ENCODE measurements around the gene PIGH.
"Not testable (repeated sequence)": the region's sequence is repeated elsewhere in the genome, so short reads cannot be mapped to it uniquely, and the experiment has no call there.

The PIGH gene

GRCh38 chr14:67623114-67623513 lies 23.0 kb upstream of the PIGH start:
- Mint-ChIP-seq H3K9me3 (no peaks in the 10 kb centered on the region), H3K4me3 (peak overlapping the region; percentile 39), H3K36me3 (ENCODE audit: low read depth) (no peaks in the 10 kb centered on the region), H3K4me1 (ENCODE audit: low read depth) (peaks cover 28% of the 10 kb centered on the region), H3K27me3 (ENCODE audit: low read depth) (peaks cover 10% of the 10 kb centered on the region), H3K27ac (peak overlapping the region; percentile 65)

DNA sequence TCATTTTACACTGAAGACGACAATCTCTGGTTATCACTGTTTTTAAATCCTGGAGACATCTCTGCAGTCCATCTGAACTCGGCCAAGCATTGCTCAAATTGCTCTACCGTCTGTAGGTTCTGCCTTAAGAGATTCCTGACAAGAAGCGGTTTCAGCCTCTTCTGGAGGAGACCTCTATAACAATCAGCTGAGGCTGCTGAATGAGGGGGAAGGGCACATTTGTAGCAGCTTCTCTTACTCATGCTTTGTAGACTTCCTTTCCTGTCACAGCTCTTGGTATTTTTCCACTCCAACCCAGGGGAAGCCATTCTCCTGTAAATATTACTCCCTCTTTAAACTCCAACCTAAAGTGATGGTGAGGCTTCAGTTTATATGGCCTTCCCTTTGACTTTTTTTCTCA lies 22.6 kb upstream of the PIGH start:
- Mint-ChIP-seq H3K27ac (peak overlapping the region; percentile 65), H3K4me1 (ENCODE audit: low read depth) (peaks cover 28% of the 10 kb centered on the region), H3K27me3 (ENCODE audit: low read depth) (peaks cover 10% of the 10 kb centered on the region), H3K4me3 (peak overlapping the region; percentile 39), H3K9me3 (no peaks in the 10 kb centered on the region), H3K36me3 (ENCODE audit: low read depth) (no peaks in the 10 kb centered on the region)

DNA sequence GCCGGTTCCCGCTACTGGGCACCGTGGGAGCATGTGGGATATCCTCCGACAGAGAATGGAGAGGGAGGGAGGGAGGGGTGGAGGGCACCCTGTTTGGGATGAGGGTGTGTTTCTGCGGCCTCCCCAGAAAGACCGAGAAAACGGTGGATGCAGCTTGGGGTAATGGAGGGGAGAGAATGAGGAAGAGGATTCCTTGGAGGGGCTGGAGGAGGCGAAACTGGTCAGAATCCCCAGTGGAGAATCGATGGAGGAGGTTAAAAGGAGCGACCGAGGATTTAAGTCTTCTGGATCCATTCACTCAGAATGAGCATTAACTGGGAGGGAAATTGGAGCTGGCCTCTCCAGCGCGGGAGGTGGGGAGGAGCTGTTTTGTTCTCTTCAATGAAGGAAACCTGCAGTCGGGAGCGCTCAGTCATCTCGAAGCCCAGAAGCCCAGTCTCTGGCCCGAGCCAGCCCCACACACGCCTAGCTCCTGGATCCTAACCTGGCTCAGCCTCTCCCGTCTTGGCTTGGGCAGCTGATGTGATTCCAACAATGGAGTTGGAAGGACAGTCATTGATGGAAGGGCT lies 20.2 kb upstream of the PIGH start:
- Mint-ChIP-seq H3K27ac (peak overlapping the region; percentile 59), H3K4me1 (ENCODE audit: low read depth) (peaks cover 28% of the 10 kb centered on the region), H3K9me3 (no peaks in the 10 kb centered on the region), H3K36me3 (ENCODE audit: low read depth) (no peaks in the 10 kb centered on the region), H3K4me3 (peak overlapping the region; percentile 85), H3K27me3 (ENCODE audit: low read depth) (peaks cover 12% of the 10 kb centered on the region)

DNA sequence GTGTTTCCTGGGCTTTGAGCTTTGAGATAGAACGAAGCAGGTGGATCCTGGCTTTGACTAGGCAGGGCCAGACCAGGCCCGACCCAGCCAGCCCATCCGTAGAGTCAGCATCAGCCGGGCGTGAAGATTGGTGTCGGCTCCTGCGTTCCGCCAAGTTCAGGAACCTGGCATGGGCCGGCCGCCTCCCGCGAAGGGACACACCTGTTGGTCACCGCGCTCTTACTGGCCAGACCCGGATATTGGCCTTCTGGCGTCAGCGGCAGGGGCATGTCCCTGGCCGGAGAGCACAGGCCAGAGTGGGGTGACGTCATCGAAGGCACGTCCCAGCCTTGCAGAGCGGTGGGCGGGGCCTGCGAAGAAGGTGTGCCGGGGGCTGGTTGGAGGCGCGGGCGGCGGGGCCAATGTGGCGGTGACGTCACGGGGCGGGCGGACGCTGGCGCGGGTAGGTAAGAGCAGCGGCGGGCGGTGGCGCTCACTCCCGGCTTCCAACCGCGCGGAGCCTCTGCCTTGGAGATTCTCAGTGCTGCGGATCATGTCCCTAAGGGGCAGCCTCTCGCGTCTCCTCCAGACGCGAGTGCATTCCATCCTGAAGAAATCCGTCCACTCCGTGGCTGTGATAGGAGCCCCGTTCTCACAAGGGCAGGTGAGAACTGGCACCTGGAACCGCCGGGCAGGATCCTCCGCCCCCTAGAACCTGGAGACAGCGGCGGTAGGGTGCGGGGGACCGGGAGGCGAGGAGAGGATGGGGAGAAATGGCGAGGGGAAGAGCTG lies 19.6 kb upstream of the PIGH start, which contains the start of gene ARG2:
TSS of gene ARG2 (plus strand) at position 475 of the 771 bp plus-strand sequence. CDS start at position 533, 58 bp downstream.
- H3K4me1 Mint-ChIP-seq (ENCODE audit: low read depth) = peaks cover 28% of the 10 kb centered on the region
- H3K27ac Mint-ChIP-seq = peak within 1 kb of the TSS; percentile 83
- peak within 1 kb of the TSS; percentile 85 for H3K4me3 Mint-ChIP-seq
- no peaks in the 10 kb centered on the region for H3K9me3 Mint-ChIP-seq
- no peaks in the 10 kb centered on the region for H3K36me3 Mint-ChIP-seq (ENCODE audit: low read depth)
- H3K27me3 Mint-ChIP-seq (ENCODE audit: low read depth) = peaks cover 17% of the 10 kb centered on the region

GRCh38 chr14:67618617-67619063 lies 18.6 kb upstream of the PIGH start:
- peaks cover 19% of the 10 kb centered on the region for H3K27me3 Mint-ChIP-seq (ENCODE audit: low read depth)
- H3K9me3 Mint-ChIP-seq = no peaks in the 10 kb centered on the region
- peak overlapping the region; percentile 83 for H3K27ac Mint-ChIP-seq
- H3K36me3 Mint-ChIP-seq (ENCODE audit: low read depth) = no peaks in the 10 kb centered on the region
- peaks cover 28% of the 10 kb centered on the region for H3K4me1 Mint-ChIP-seq (ENCODE audit: low read depth)
- H3K4me3 Mint-ChIP-seq = peak overlapping the region; percentile 77

DNA sequence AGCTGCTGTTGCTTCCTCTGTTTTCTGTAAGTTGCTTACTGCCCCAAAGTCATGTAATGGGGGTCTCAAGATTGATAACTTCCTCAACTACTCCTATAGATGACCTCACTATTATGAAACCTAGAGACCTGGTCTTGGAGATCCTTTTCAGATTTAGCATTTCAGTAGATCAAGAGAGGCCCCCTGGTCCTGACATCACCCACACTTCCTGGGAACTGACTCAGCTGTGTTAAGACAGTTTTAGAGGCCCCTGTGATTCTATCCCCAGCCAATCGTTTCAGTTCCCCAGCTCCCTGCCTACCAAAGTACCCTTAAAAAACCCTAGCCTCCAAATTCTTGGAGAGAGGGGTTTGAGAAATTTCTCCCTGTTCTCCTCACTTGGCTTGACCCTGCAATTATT lies 10.4 kb upstream of the PIGH start:
- Mint-ChIP-seq H3K27ac (no peak overlapping the region), H3K36me3 (ENCODE audit: low read depth) (no peaks in the 10 kb centered on the region), H3K4me3 (no peak overlapping the region), H3K27me3 (ENCODE audit: low read depth) (peaks cover 19% of the 10 kb centered on the region), H3K9me3 (no peaks in the 10 kb centered on the region), H3K4me1 (ENCODE audit: low read depth) (no peaks in the 10 kb centered on the region)

- no peak overlapping the region for H3K4me3 Mint-ChIP-seq
- H3K27me3 Mint-ChIP-seq (ENCODE audit: low read depth) = peaks cover 13% of the 10 kb centered on the region
- H3K4me1 Mint-ChIP-seq (ENCODE audit: low read depth) = no peaks in the 10 kb centered on the region
- H3K36me3 Mint-ChIP-seq (ENCODE audit: low read depth) = no peaks in the 10 kb centered on the region
- no peak overlapping the region for H3K27ac Mint-ChIP-seq
- H3K9me3 Mint-ChIP-seq = no peaks in the 10 kb centered on the region
Measured at GRCh38 chr14:67609642-67610310, 9.7 kb upstream of the PIGH start.

DNA sequence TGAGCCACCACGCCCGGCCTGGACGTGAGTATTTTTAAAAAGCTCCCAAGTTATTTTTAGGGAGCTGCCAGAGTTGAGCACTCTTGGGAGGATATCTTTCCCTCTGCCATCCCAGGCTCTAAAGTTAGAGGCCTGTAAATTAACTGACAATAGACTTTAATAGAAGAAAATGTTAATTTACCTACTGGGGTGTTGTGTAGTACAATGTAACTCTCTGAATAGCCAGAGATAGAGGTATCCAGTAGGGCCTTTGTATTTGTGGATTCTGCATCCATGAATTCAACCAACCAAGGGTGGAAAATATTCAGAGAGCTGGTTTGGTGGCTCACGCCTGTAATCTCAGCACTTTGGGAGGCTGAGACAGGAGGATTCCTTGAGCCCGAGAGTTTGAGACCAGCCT lies 7.6 kb upstream of the PIGH start:
- Mint-ChIP-seq H3K4me1 (ENCODE audit: low read depth) (no peaks in the 10 kb centered on the region), H3K36me3 (ENCODE audit: low read depth) (no peaks in the 10 kb centered on the region), H3K9me3 (no peaks in the 10 kb centered on the region), H3K4me3 (no peak overlapping the region), H3K27ac (no peak overlapping the region), H3K27me3 (ENCODE audit: low read depth) (peaks cover 18% of the 10 kb centered on the region)

- H3K36me3 Mint-ChIP-seq (ENCODE audit: low read depth) = peaks cover 5% of the 10 kb centered on the region
- H3K27ac Mint-ChIP-seq = no peak overlapping the region
- no peaks in the 10 kb centered on the region for H3K9me3 Mint-ChIP-seq
- no peak overlapping the region for H3K4me3 Mint-ChIP-seq
- H3K27me3 Mint-ChIP-seq (ENCODE audit: low read depth) = peaks cover 20% of the 10 kb centered on the region
- H3K4me1 Mint-ChIP-seq (ENCODE audit: low read depth) = peaks cover 22% of the 10 kb centered on the region
Measured at GRCh38 chr14:67602995-67603545, 3.0 kb upstream of the PIGH start.

DNA sequence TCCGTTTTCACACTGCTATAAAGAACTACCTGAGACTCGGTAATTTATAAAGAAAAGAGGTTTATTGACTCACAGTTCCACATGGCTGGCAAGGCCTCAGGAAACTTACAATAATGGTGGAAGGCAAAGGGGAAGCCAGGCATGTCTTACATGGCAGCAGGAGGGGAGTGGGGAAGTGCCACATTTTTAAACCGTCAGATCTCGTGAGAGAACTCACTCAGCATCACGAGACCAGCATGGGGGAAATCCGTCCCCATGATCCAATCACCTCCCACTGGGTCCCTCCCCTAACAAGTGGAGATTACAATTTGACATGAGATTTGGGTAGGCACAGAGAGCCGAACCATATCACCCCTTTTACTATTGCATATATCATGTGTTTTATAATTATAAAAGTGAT lies 2.0 kb upstream of the PIGH start:
- H3K9me3 Mint-ChIP-seq = no peaks in the 10 kb centered on the region
- H3K27me3 Mint-ChIP-seq (ENCODE audit: low read depth) = peaks cover 20% of the 10 kb centered on the region
- H3K36me3 Mint-ChIP-seq (ENCODE audit: low read depth) = peaks cover 5% of the 10 kb centered on the region
- H3K27ac Mint-ChIP-seq = no peak overlapping the region
- H3K4me1 Mint-ChIP-seq (ENCODE audit: low read depth) = peaks cover 24% of the 10 kb centered on the region
- H3K4me3 Mint-ChIP-seq = no peak overlapping the region

- peaks cover 25% of the 10 kb centered on the region for H3K4me1 Mint-ChIP-seq (ENCODE audit: low read depth)
- H3K27ac Mint-ChIP-seq = peak overlapping the region; percentile 95
- H3K9me3 Mint-ChIP-seq; H3K36me3 Mint-ChIP-seq (ENCODE audit: low read depth): not testable (repeated sequence)
- peak overlapping the region; percentile 90 for H3K4me3 Mint-ChIP-seq
- peaks cover 14% of the 10 kb centered on the region for H3K27me3 Mint-ChIP-seq (ENCODE audit: low read depth)
Measured at GRCh38 chr14:67600562-67600974, 500 bp upstream of the PIGH start.

GRCh38 chr14:67595392-67595791 lies 4.7 kb downstream of the PIGH start:
- no peak overlapping the region for H3K27ac Mint-ChIP-seq
- peaks cover 10% of the 10 kb centered on the region for H3K36me3 Mint-ChIP-seq (ENCODE audit: low read depth)
- no peaks in the 10 kb centered on the region for H3K27me3 Mint-ChIP-seq (ENCODE audit: low read depth)
- no peaks in the 10 kb centered on the region for H3K9me3 Mint-ChIP-seq
- H3K4me3 Mint-ChIP-seq = no peak overlapping the region
- peaks cover 26% of the 10 kb centered on the region for H3K4me1 Mint-ChIP-seq (ENCODE audit: low read depth)

DNA sequence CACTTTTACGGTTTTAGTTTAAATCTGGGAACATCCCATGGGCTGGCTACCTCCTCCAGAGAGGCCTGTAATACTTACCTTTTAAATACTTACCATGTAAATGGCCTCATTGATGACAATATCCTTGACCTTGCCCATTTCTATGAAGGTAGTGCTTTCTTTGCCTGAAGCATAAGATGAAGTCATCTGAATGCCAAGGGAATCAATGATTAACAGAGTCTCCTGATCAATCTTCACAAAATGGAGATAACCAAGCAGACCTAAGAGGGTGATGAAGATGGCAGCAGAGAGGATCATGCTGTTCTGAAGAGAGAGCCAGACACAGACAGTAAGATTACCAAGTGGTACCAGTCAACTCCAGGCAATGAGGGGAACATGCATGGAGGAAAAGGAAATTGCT lies 6.4 kb downstream of the PIGH start:
- not testable (repeated sequence) for H3K27me3 Mint-ChIP-seq (ENCODE audit: low read depth); H3K9me3 Mint-ChIP-seq; H3K36me3 Mint-ChIP-seq (ENCODE audit: low read depth); H3K27ac Mint-ChIP-seq; H3K4me3 Mint-ChIP-seq
- peaks cover 13% of the 10 kb centered on the region for H3K4me1 Mint-ChIP-seq (ENCODE audit: low read depth)

GRCh38 chr14:67589204-67589770 lies 10.8 kb downstream of the PIGH start:
- Mint-ChIP-seq H3K4me1 (ENCODE audit: low read depth) (no peaks in the 10 kb centered on the region), H3K4me3 (no peak overlapping the region), H3K9me3 (no peaks in the 10 kb centered on the region), H3K27me3 (ENCODE audit: low read depth) (no peaks in the 10 kb centered on the region), H3K36me3 (ENCODE audit: low read depth) (peaks cover 3% of the 10 kb centered on the region), H3K27ac (no peak overlapping the region)
